HG03103 (cell line): ENCODE measurements around the gene TEAD3.

ENCODE experiments used
- ATAC-seq: cut with Tn5 transposase; IDR thresholded peaks from one replicate; pipeline ENCODE4 v1.9.1; 2021; ENCODE audit warnings: low read depth; ENCODE audit not compliant: unreplicated experiment

TEAD3 gene

GRCh38 chr6:35477551-35478179 lies 19.2 kb downstream of the TEAD3 start:
- no peak for ATAC-seq

- no peak for ATAC-seq
Observed at GRCh38 chr6:35477028-35477427, 19.9 kb downstream of the TEAD3 start.

- no peak for ATAC-seq
Observed at GRCh38 chr6:35476004-35476403, 20.9 kb downstream of the TEAD3 start.

- no peak for ATAC-seq
Observed at GRCh38 chr6:35475573-35475972, 21.3 kb downstream of the TEAD3 start.

- ATAC-seq: no peak
Observed at GRCh38 chr6:35474942-35475570, 21.8 kb downstream of the TEAD3 start.

GRCh38 chr6:35474131-35474941 lies 22.5 kb downstream of the TEAD3 start:
- ATAC-seq: no peak

GRCh38 chr6:35473850-35474130 lies 23.1 kb downstream of the TEAD3 start:
- no peak for ATAC-seq

GRCh38 chr6:35473075-35473849 lies 23.6 kb downstream of the TEAD3 start:
- ATAC-seq: no peak

- no peak for ATAC-seq
Observed at GRCh38 chr6:35471836-35472345, 25.0 kb downstream of the TEAD3 start.

- no peak for ATAC-seq
Observed at GRCh38 chr6:35470663-35471120, 26.2 kb downstream of the TEAD3 start.

- ATAC-seq: no peak
Observed at GRCh38 chr6:35469751-35470662, 26.9 kb downstream of the TEAD3 start.

GRCh38 chr6:35468980-35469750 lies 27.7 kb downstream of the TEAD3 start:
- ATAC-seq: no peak

GRCh38 chr6:35468181-35468979 lies 28.5 kb downstream of the TEAD3 start, which contains the start of gene RPL10A:
TSS of gene RPL10A (plus strand) at chr6:35468401. CDS start at chr6:35468435, 34 bp downstream.
- ATAC-seq: peak; percentile 76

- no peak for ATAC-seq
Observed at GRCh38 chr6:35465646-35466045, 31.2 kb downstream of the TEAD3 start.

GRCh38 chr6:35463292-35463691 lies 33.6 kb downstream of the TEAD3 start:
- ATAC-seq: no peak

- no peak for ATAC-seq
Observed at GRCh38 chr6:35461270-35461669, 35.6 kb downstream of the TEAD3 start.

GRCh38 chr6:35457907-35458306 lies 39.0 kb downstream of the TEAD3 start:
- no peak for ATAC-seq
